SK-N-SH (cell line): ENCODE measurements around the gene SGSM2. TPM values are rescaled to one million over a fixed set of nuclear protein-coding genes. Genes with fewer than 3 reads are reported as not detected.
"Not testable (repeated sequence)": the region's sequence is repeated elsewhere in the genome, so short reads cannot be mapped to it uniquely, and the experiment has no call there.

Experiments used
- CTCF ChIA-PET: fragments of 300-600, 350-600 bp; formaldehyde crosslinking; extraction: SDS; loops from one replicate; lab custom pipeline; 2021; lab: Yijun Ruan, JAX
- POLR2A ChIA-PET: fragments of 350-600 bp; sonication (Branson Sonifier 250); formaldehyde crosslinking; extraction: SDS; loops from one replicate; lab custom pipeline; 2020; ENCODE audit warnings: antibody characterized with exemption, inconsistent platforms; lab: Yijun Ruan, JAX
- DNase-seq: peaks from one replicate; pipeline ENCODE4 v3.0.0; 2012
- H2AFZ ChIP-seq: fragments of 200-600 bp; sonication (generic); 2 replicates; pipeline ENCODE4 v1.8.1; 2016; ENCODE audit warnings: antibody characterized with exemption, mild to moderate bottlenecking, low read depth
- H3F3A ChIP-seq: fragments of 200-600 bp; sonication (generic); replicated peaks from 2 replicates; pipeline ENCODE3; 2016; ENCODE audit warnings: antibody characterized with exemption, mild to moderate bottlenecking; ENCODE audit not compliant: insufficient read depth
- H3K27ac ChIP-seq, 2 experiments: fragments of 200-500 bp in 1 of 2; fragments of 200-600 bp in 1 of 2; sonication (Bioruptor generic) in 1 of 2; sonication (generic), shearing (Covaris generic) in 1 of 2; 2 replicates each; pipeline versions ENCODE4 v1.5.1 to v1.6.1; 2014 to 2016; ENCODE audit warnings: low read depth in 2 of 2, inconsistent platforms in 1 of 2, low read length in 1 of 2, mild to moderate bottlenecking in 1 of 2, mixed read lengths in 1 of 2
- H3K27me3 ChIP-seq: fragments of 200-600 bp; sonication (generic), shearing (Covaris generic); 2 replicates; pipeline ENCODE4 v1.6.1; 2016; ENCODE audit warnings: mixed run types; ENCODE audit not compliant: insufficient read depth
- H3K36me3 ChIP-seq, 2 experiments: fragments of 200-500 bp in 1 of 2; fragments of 200-600 bp in 1 of 2; sonication (Bioruptor generic) in 1 of 2; sonication (generic) in 1 of 2; replicated peaks in 1 of 2; 2 replicates each; pipeline versions ENCODE3 to v1.5.1; 2014 to 2016; ENCODE audit warnings: low read length in 1 of 2, mild to moderate bottlenecking in 1 of 2; ENCODE audit not compliant: insufficient read depth in 2 of 2, control insufficient read depth in 1 of 2
- H3K4me1 ChIP-seq, 2 experiments: fragments of 200-500 bp in 1 of 2; fragments of 200-600 bp in 1 of 2; sonication (Bioruptor generic) in 1 of 2; sonication (generic), shearing (Covaris generic) in 1 of 2; 2 replicates each; pipeline versions ENCODE4 v1.5.1 to v1.6.1; 2014 to 2016; ENCODE audit warnings: low read depth in 1 of 2, low read length in 1 of 2, mixed run types in 1 of 2; ENCODE audit not compliant: insufficient read depth in 2 of 2, control insufficient read depth in 1 of 2
- H3K4me2 ChIP-seq: fragments of 200-600 bp; sonication (generic), shearing (Covaris generic); 2 replicates; pipeline ENCODE4 v1.6.1; 2017; ENCODE audit warnings: mixed run types
- H3K4me3 ChIP-seq, 2 experiments: fragments of 200-500 bp in 1 of 2; fragments of 200-600 bp in 1 of 2; sonication (Bioruptor generic) in 1 of 2; sonication (generic), shearing (Covaris generic) in 1 of 2; 2 replicates each; pipeline versions ENCODE4 v1.5.1 to v1.8.1; 2014 to 2016; ENCODE audit warnings: low read depth in 2 of 2, inconsistent platforms in 1 of 2, low read length in 1 of 2, mild to moderate bottlenecking in 1 of 2, mixed read lengths in 1 of 2, moderate library complexity in 1 of 2
- H3K79me2 ChIP-seq: fragments of 200-600 bp; sonication (generic); 2 replicates; pipeline ENCODE4 v1.8.1; 2017; ENCODE audit warnings: mild to moderate bottlenecking; ENCODE audit not compliant: insufficient read depth
- H3K9ac ChIP-seq: fragments of 200-600 bp; sonication (generic); 2 replicates; pipeline ENCODE4 v1.6.1; 2017; ENCODE audit warnings: mixed run types
- H3K9me2 ChIP-seq: fragments of 200-600 bp; sonication (generic); 2 replicates; pipeline ENCODE4 v1.6.1; 2017; ENCODE audit warnings: mixed run types
- H3K9me3 ChIP-seq: fragments of 200-600 bp; sonication (generic); 2 replicates; pipeline ENCODE4 v1.6.1; 2017; ENCODE audit warnings: mixed run types, mild to moderate bottlenecking, moderate library complexity
- H4K20me1 ChIP-seq: fragments of 200-600 bp; sonication (generic); 2 replicates; pipeline ENCODE4 v1.6.1; 2017; ENCODE audit warnings: mild to moderate bottlenecking, mixed run types; ENCODE audit not compliant: insufficient read depth
- ELF1 ChIP-seq: IDR thresholded peaks from 2 replicates; pipeline ENCODE4 v1.4.0; 2012
- EP300 ChIP-seq, 2 experiments: IDR thresholded peaks; 2 replicates each; pipeline versions ENCODE4 v1.4.0 to v1.6.1; 2012; ENCODE audit warnings: borderline replicate concordance in 1 of 2, low read depth in 1 of 2, low read length in 1 of 2
- FOXJ3 ChIP-seq: sonication (generic); formaldehyde crosslinking; IDR thresholded peaks from 2 replicates; pipeline ENCODE4 v1.5.1; 2020; ENCODE audit warnings: mild to moderate bottlenecking, missing genetic modification reagents
- FOXM1 ChIP-seq: IDR thresholded peaks from 2 replicates; pipeline ENCODE4 v1.4.0; 2012; ENCODE audit warnings: low read depth, mild to moderate bottlenecking
- GATA2 ChIP-seq: sonication (generic); formaldehyde crosslinking; IDR thresholded peaks from 2 replicates; pipeline ENCODE4 v1.5.0; 2020; ENCODE audit warnings: mild to moderate bottlenecking, missing genetic modification reagents
- JUND ChIP-seq: IDR thresholded peaks from 2 replicates; pipeline ENCODE4 v1.4.0; 2012
- MXI1 ChIP-seq: IDR thresholded peaks from 2 replicates; pipeline ENCODE4 v1.6.1; 2012; ENCODE audit warnings: mild to moderate bottlenecking, low read depth, low read length, improper control_type of control experiment
- NFIC ChIP-seq: IDR thresholded peaks from 2 replicates; pipeline ENCODE4 v1.4.0; 2012; ENCODE audit warnings: borderline replicate concordance
- NRF1 ChIP-seq: IDR thresholded peaks from 2 replicates; pipeline ENCODE4 v1.6.1; 2012; ENCODE audit warnings: low read depth, mild to moderate bottlenecking, low read length
- RAD21 ChIP-seq: IDR thresholded peaks from 2 replicates; pipeline ENCODE4 v1.6.1; 2012; ENCODE audit warnings: mild to moderate bottlenecking, low read length
- RCOR1 ChIP-seq: fragments of 150-350 bp; IDR thresholded peaks from 2 replicates; pipeline ENCODE4 v1.6.1; 2017; ENCODE audit warnings: antibody characterized with exemption, low read length
- RFX5 ChIP-seq: IDR thresholded peaks from 2 replicates; pipeline ENCODE4 v1.6.1; 2012; ENCODE audit warnings: mild to moderate bottlenecking, improper control_type of control experiment, low read length
- RXRA ChIP-seq: IDR thresholded peaks from 2 replicates; pipeline ENCODE4 v1.4.0; 2012; ENCODE audit warnings: low read depth, mild to moderate bottlenecking, borderline replicate concordance
- SIN3A ChIP-seq: IDR thresholded peaks from 2 replicates; pipeline ENCODE4 v1.6.1; 2012; ENCODE audit warnings: low read depth, mild to moderate bottlenecking, low read length, moderate library complexity, borderline replicate concordance
- SMC3 ChIP-seq: IDR thresholded peaks from 2 replicates; pipeline ENCODE4 v1.6.1; 2012; ENCODE audit warnings: low read depth, low read length, improper control_type of control experiment
- TAF1 ChIP-seq: IDR thresholded peaks from 2 replicates; pipeline ENCODE4 v1.6.1; 2012; ENCODE audit warnings: low read depth, mild to moderate bottlenecking, low read length, moderate library complexity, borderline replicate concordance
- YY1 ChIP-seq: IDR thresholded peaks from 2 replicates; pipeline ENCODE4 v1.4.0; 2012; ENCODE audit warnings: low read depth, mild to moderate bottlenecking
- WGBS: methylation state at CpG from one replicate; pipeline ENCODE4 v1.1.6; 2017; ENCODE audit warnings: low lambda C conversion rate; 5-methylcytosine and 5-hydroxymethylcytosine counted together
- polyA plus RNA-seq, 3 experiments: library from polyadenylated mRNA; depleted of rRNA; stranded (reverse); fragments of >200 nt; gene quantifications; 2 replicates each; pipeline ENCODE4 v1.2.3, GENCODE V29; 2012
- TF ChIP-seq, protein P1 (sequence below): IDR thresholded peaks from 2 replicates; pipeline ENCODE4 v1.4.0; 2012; ENCODE audit warnings: low read depth, borderline replicate concordance
- TF ChIP-seq, protein P2 (sequence below): fragments of 150-350 bp; IDR thresholded peaks from 2 replicates; pipeline ENCODE4 v1.6.1; 2016; ENCODE audit warnings: mild to moderate bottlenecking, low read depth, low read length
- TF ChIP-seq, protein P3 (sequence below): IDR thresholded peaks from 2 replicates; pipeline ENCODE4 v1.6.1; 2012; ENCODE audit warnings: mild to moderate bottlenecking, low read depth, low read length, moderate library complexity

SGSM2 gene
- polyA plus RNA-seq, 1 of the 3 experiments (the other 2 are of a cell fraction): 85.9 TPM

DNA sequence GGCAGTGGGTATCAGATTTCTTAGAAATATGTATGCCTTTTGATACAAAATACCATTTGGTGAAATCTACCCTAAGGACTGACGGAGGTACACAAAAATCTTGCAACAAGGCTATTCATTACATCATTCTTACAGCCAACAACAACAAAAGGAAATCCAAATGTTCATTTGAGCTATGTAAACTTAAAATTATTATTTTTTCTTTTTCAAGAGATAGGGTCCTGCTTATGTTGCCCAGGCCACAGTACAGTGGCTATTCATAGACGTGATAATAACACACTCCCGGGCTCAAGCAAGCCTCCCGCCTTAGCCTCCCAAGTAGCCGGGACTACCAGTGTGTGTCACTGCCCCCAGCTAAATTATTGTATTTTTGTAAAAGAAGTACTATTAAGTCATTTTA lies 24.6 kb upstream of the SGSM2 start:
- Histone ChIP-seq H3K4me3 (no peak overlapping the region), H3K79me2 (peaks cover 50% of the 10 kb centered on the region), H3K9me3 (no peaks in the 10 kb centered on the region), H3K27ac (no peak overlapping the region), H3K9me2 (no peaks in the 10 kb centered on the region), H4K20me1 (no peaks in the 10 kb centered on the region), H3K9ac (no peak overlapping the region), H2AFZ (no peak overlapping the region), H3K4me2 (no peak overlapping the region), H3K36me3 (no peaks in the 10 kb centered on the region), H3K27me3 (no peaks in the 10 kb centered on the region), H3K4me1 (no peaks in the 10 kb centered on the region), H3F3A (peaks cover 17% of the 10 kb centered on the region)
- POLR2A ChIA-PET: interaction anchor here (1.0 kb wide), 1 partner anchor 17 kb away, joined by 3 read pairs; no protein-coding TSS in a partner anchor
- CTCF ChIA-PET: no interaction called here
- DNase-seq: no peak
- 97% methylated on average over 5 of the region's 5 CpGs for WGBS
- no peak for TF ChIP-seq FOXM1
- no peak for TF ChIP-seq EP300 (IDR thresholded peaks at IDR 0.05; ENCODE audit: borderline replicate concordance in 1 of 2, low read depth in 1 of 2, low read length in 1 of 2)
- TF ChIP-seq TAF1: no peak
- no peak for TF ChIP-seq SIN3A
- no peak for TF ChIP-seq ELF1
- TF ChIP-seq JUND: no peak
- TF ChIP-seq FOXJ3 (CRISPR knock-in tag): no peak
- no peak for TF ChIP-seq RAD21
- TF ChIP-seq, protein P1, sequence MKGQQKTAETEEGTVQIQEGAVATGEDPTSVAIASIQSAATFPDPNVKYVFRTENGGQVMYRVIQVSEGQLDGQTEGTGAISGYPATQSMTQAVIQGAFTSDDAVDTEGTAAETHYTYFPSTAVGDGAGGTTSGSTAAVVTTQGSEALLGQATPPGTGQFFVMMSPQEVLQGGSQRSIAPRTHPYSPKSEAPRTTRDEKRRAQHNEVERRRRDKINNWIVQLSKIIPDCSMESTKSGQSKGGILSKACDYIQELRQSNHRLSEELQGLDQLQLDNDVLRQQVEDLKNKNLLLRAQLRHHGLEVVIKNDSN: no peak
- no peak for TF ChIP-seq SMC3
- no peak for TF ChIP-seq GATA2
- TF ChIP-seq RXRA: no peak
- TF ChIP-seq YY1: no peak
- no peak for TF ChIP-seq RCOR1
- TF ChIP-seq MXI1: no peak
- TF ChIP-seq RFX5: no peak
- no peak for TF ChIP-seq NFIC
- TF ChIP-seq NRF1: no peak
- TF ChIP-seq, protein P2, sequence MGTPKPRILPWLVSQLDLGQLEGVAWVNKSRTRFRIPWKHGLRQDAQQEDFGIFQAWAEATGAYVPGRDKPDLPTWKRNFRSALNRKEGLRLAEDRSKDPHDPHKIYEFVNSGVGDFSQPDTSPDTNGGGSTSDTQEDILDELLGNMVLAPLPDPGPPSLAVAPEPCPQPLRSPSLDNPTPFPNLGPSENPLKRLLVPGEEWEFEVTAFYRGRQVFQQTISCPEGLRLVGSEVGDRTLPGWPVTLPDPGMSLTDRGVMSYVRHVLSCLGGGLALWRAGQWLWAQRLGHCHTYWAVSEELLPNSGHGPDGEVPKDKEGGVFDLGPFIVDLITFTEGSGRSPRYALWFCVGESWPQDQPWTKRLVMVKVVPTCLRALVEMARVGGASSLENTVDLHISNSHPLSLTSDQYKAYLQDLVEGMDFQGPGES: no peak
- TF ChIP-seq, protein P3, sequence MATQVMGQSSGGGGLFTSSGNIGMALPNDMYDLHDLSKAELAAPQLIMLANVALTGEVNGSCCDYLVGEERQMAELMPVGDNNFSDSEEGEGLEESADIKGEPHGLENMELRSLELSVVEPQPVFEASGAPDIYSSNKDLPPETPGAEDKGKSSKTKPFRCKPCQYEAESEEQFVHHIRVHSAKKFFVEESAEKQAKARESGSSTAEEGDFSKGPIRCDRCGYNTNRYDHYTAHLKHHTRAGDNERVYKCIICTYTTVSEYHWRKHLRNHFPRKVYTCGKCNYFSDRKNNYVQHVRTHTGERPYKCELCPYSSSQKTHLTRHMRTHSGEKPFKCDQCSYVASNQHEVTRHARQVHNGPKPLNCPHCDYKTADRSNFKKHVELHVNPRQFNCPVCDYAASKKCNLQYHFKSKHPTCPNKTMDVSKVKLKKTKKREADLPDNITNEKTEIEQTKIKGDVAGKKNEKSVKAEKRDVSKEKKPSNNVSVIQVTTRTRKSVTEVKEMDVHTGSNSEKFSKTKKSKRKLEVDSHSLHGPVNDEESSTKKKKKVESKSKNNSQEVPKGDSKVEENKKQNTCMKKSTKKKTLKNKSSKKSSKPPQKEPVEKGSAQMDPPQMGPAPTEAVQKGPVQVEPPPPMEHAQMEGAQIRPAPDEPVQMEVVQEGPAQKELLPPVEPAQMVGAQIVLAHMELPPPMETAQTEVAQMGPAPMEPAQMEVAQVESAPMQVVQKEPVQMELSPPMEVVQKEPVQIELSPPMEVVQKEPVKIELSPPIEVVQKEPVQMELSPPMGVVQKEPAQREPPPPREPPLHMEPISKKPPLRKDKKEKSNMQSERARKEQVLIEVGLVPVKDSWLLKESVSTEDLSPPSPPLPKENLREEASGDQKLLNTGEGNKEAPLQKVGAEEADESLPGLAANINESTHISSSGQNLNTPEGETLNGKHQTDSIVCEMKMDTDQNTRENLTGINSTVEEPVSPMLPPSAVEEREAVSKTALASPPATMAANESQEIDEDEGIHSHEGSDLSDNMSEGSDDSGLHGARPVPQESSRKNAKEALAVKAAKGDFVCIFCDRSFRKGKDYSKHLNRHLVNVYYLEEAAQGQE: no peak

DNA sequence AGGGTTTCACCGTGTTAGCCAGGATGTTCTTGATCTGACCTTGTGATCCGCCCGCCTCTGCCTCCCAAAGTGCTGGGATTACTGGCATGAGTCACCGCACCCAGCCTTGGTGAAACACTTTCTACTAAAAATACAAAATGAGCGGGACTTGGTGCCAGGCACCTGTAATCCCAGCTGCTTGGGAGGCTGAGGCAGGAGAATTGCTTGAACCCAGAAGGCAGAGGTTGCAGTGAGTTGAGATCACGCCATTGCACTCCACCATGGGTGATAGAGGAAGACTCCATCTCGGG lies 20.4 kb upstream of the SGSM2 start:
- H3K9me3 ChIP-seq, H3K9me2 ChIP-seq, H3K27me3 ChIP-seq, H3K36me3 ChIP-seq, H3K4me1 ChIP-seq, H3K9ac ChIP-seq, DNase-seq, H3K4me2 ChIP-seq, H2AFZ ChIP-seq, H3K4me3 ChIP-seq, CTCF ChIA-PET, POLR2A ChIA-PET, H4K20me1 ChIP-seq, H3K27ac ChIP-seq: not testable (repeated sequence)
- Histone ChIP-seq H3F3A (peaks cover 15% of the 10 kb centered on the region), H3K79me2 (peaks cover 15% of the 10 kb centered on the region)
- 83% methylated on average over 7 of the region's 7 CpGs for WGBS
